IMR-90 (cell line): ENCODE results near the gene REV3L. TPM values are rescaled to one million over a fixed set of nuclear protein-coding genes. Genes with fewer than 3 reads are reported as not detected.

Experiments
- ATAC-seq: fragments of 200-7000 bp; cut with Tn5 transposase; 2 replicates; pipeline ENCODE4 v1.9.1; 2020; ENCODE audit warnings: low read depth, mild to moderate bottlenecking, moderate library complexity
- BruUV-seq: library from RNA; stranded (reverse); fragments of 400-500 nt; replicated peaks from 2 replicates; lab custom pipeline; 2021; lab: Mats Ljungman, UMichigan
- CTCF ChIA-PET: fragments of 300-600 bp; formaldehyde crosslinking; extraction: SDS; loops from one replicate; lab custom pipeline; 2021; ENCODE audit warnings: antibody characterized with exemption; lab: Yijun Ruan, JAX
- POLR2A ChIA-PET: fragments of 300-600 bp; sonication (Branson Sonifier 250); formaldehyde crosslinking; loops from one replicate; lab custom pipeline; 2022; ENCODE audit warnings: antibody characterized with exemption; ENCODE audit not compliant: unreplicated experiment; lab: Charles Lee
- DNase-seq: peaks from one replicate; pipeline ENCODE4 v3.0.0; 2013
- H2AFZ ChIP-seq: replicated peaks from 2 replicates; pipeline ENCODE3; 2013; ENCODE audit warnings: low read length, mild to moderate bottlenecking; ENCODE audit not compliant: poor library complexity
- H2AK5ac ChIP-seq: 2 replicates; pipeline ENCODE4 v1.6.1; 2013; ENCODE audit warnings: low read depth, low read length, inconsistent platforms
- H2AK9ac ChIP-seq: replicated peaks from 2 replicates; pipeline ENCODE3; 2013; ENCODE audit warnings: mild to moderate bottlenecking, low read depth, low read length, moderate library complexity; ENCODE audit not compliant: poor library complexity
- H2BK120ac ChIP-seq: 2 replicates; pipeline ENCODE4 v1.6.1; 2013; ENCODE audit warnings: low read depth, low read length, inconsistent platforms
- H2BK15ac ChIP-seq: 3 replicates; pipeline ENCODE4 v1.6.1; 2013; ENCODE audit warnings: low read depth, low read length, inconsistent platforms
- H2BK20ac ChIP-seq: 2 replicates; pipeline ENCODE4 v1.6.1; 2013; ENCODE audit warnings: low read depth, mild to moderate bottlenecking, inconsistent platforms, low read length, moderate library complexity
- H2BK5ac ChIP-seq: 2 replicates; pipeline ENCODE4 v1.6.1; 2013; ENCODE audit warnings: mild to moderate bottlenecking, low read depth, low read length, inconsistent platforms; ENCODE audit not compliant: poor library complexity, severe bottlenecking
- H3K14ac ChIP-seq: replicated peaks from 2 replicates; pipeline ENCODE4 v1.6.1; 2013; ENCODE audit warnings: low read depth, low read length, inconsistent platforms
- H3K18ac ChIP-seq: 2 replicates; pipeline ENCODE4 v1.6.1; 2013; ENCODE audit warnings: low read depth, low read length, control low read depth
- H3K23ac ChIP-seq: 2 replicates; pipeline ENCODE4 v1.6.1; 2013; ENCODE audit warnings: low read depth, low read length, inconsistent platforms
- H3K27ac ChIP-seq: 2 replicates; pipeline ENCODE4 v1.5.1; 2013; ENCODE audit warnings: mild to moderate bottlenecking, control low read depth, low read length; ENCODE audit not compliant: insufficient read depth
- H3K27me3 ChIP-seq: 2 replicates; pipeline ENCODE4 v1.6.1; 2013; ENCODE audit warnings: low read length; ENCODE audit not compliant: control insufficient read depth, insufficient read depth
- H3K36me3 ChIP-seq: 2 replicates; pipeline ENCODE4 v1.6.1; 2013; ENCODE audit warnings: low read length, mixed read lengths; ENCODE audit not compliant: control insufficient read depth, insufficient read depth
- H3K4ac ChIP-seq: 2 replicates; pipeline ENCODE4 v1.6.1; 2013; ENCODE audit warnings: low read depth, low read length, inconsistent platforms
- H3K4me1 ChIP-seq: 2 replicates; pipeline ENCODE4 v1.6.1; 2013; ENCODE audit warnings: low read length, mixed read lengths; ENCODE audit not compliant: control insufficient read depth, insufficient read depth
- H3K4me2 ChIP-seq: 2 replicates; pipeline ENCODE4 v1.6.1; 2013; ENCODE audit warnings: low read depth, mild to moderate bottlenecking, control low read depth, low read length, moderate library complexity
- H3K4me3 ChIP-seq: 2 replicates; pipeline ENCODE4 v1.5.1; 2013; ENCODE audit warnings: low read depth, mild to moderate bottlenecking, control low read depth, low read length, moderate library complexity; ENCODE audit not compliant: insufficient read depth
- H3K56ac ChIP-seq: 2 replicates; pipeline ENCODE4 v1.6.1; 2013; ENCODE audit warnings: low read length, inconsistent platforms; ENCODE audit not compliant: insufficient read depth; ENCODE audit errors: extremely low read depth
- H3K79me1 ChIP-seq, 2 experiments: 2 replicates each; pipeline ENCODE4 v1.6.1; 2013; ENCODE audit warnings: low read length in 2 of 2, inconsistent platforms in 1 of 2, low read depth in 1 of 2
- H3K9ac ChIP-seq: 2 replicates; pipeline ENCODE4 v1.6.1; 2013; ENCODE audit warnings: low read depth, low read length, control low read depth
- H3K9me1 ChIP-seq: 2 replicates; pipeline ENCODE4 v1.6.1; 2013; ENCODE audit warnings: low read length, inconsistent platforms; ENCODE audit not compliant: insufficient read depth
- H3K9me3 ChIP-seq: 2 replicates; pipeline ENCODE4 v1.6.1; 2013; ENCODE audit warnings: low read length; ENCODE audit not compliant: control insufficient read depth, insufficient read depth
- H4K20me1 ChIP-seq: 2 replicates; pipeline ENCODE4 v1.6.1; 2013; ENCODE audit warnings: low read length, inconsistent platforms; ENCODE audit not compliant: insufficient read depth
- H4K5ac ChIP-seq: 2 replicates; pipeline ENCODE4 v1.6.1; 2013; ENCODE audit warnings: mild to moderate bottlenecking, low read depth, low read length, control low read depth
- H4K8ac ChIP-seq, 2 experiments: 2 replicates each; pipeline ENCODE4 v1.6.1; 2013; ENCODE audit warnings: low read depth in 2 of 2, low read length in 2 of 2, control low read depth in 1 of 2, inconsistent platforms in 1 of 2
- H4K91ac ChIP-seq: 2 replicates; pipeline ENCODE4 v1.6.1; 2013; ENCODE audit warnings: low read depth, low read length, inconsistent platforms; ENCODE audit not compliant: insufficient read depth
- BHLHE40 ChIP-seq: fragments of 150-350 bp; IDR thresholded peaks from 2 replicates; pipeline ENCODE4 v1.6.1; 2016; ENCODE audit warnings: mild to moderate bottlenecking, low read depth, low read length
- CEBPB ChIP-seq: IDR thresholded peaks from 2 replicates; pipeline ENCODE4 v1.6.1; 2012; ENCODE audit warnings: low read depth, low read length, improper control_type of control experiment
- CHD1 ChIP-seq: IDR thresholded peaks from 2 replicates; pipeline ENCODE4 v1.6.1; 2012; ENCODE audit warnings: low read depth, low read length, improper control_type of control experiment
- FOS ChIP-seq: fragments of 150-350 bp; IDR thresholded peaks from 2 replicates; pipeline ENCODE4 v1.6.1; 2016; ENCODE audit warnings: low read depth, low read length
- MAFK ChIP-seq: IDR thresholded peaks from 2 replicates; pipeline ENCODE4 v1.6.1; 2012; ENCODE audit warnings: low read depth, low read length, improper control_type of control experiment
- MAZ ChIP-seq: IDR thresholded peaks from 2 replicates; pipeline ENCODE4 v1.6.1; 2012; ENCODE audit warnings: low read depth, mild to moderate bottlenecking, low read length, improper control_type of control experiment, moderate library complexity, borderline replicate concordance
- MXI1 ChIP-seq: IDR thresholded peaks from 2 replicates; pipeline ENCODE4 v1.6.1; 2012; ENCODE audit warnings: low read depth, mild to moderate bottlenecking, low read length, moderate library complexity, borderline replicate concordance
- NFE2L2 ChIP-seq: fragments of 150-350 bp; IDR thresholded peaks from 2 replicates; pipeline ENCODE4 v1.6.1; 2016; ENCODE audit warnings: low read depth, mild to moderate bottlenecking, low read length
- POLR2A ChIP-seq: IDR thresholded peaks from 2 replicates; pipeline ENCODE4 v1.6.1; 2012; ENCODE audit warnings: mild to moderate bottlenecking, low read depth, low read length
- RAD21 ChIP-seq: IDR thresholded peaks from 2 replicates; pipeline ENCODE4 v1.6.1; 2012; ENCODE audit warnings: low read length, improper control_type of control experiment
- RCOR1 ChIP-seq: IDR thresholded peaks from 2 replicates; pipeline ENCODE4 v1.6.1; 2012; ENCODE audit warnings: mild to moderate bottlenecking, low read length, improper control_type of control experiment; ENCODE audit not compliant: insufficient replicate concordance
- RFX5 ChIP-seq: IDR thresholded peaks from 2 replicates; pipeline ENCODE4 v1.8.0; 2012; ENCODE audit warnings: low read depth, mild to moderate bottlenecking, low read length, moderate library complexity
- SMC3 ChIP-seq: fragments of 150-350 bp; IDR thresholded peaks from 2 replicates; pipeline ENCODE4 v1.6.1; 2016; ENCODE audit warnings: low read depth, mild to moderate bottlenecking, antibody characterized with exemption, low read length, moderate library complexity
- dilution Hi-C: fragments of 300-500 bp; cut with HindIII; formaldehyde crosslinking; loops from one replicate; pipeline ENCODE4 v1.14.3; 2018; ENCODE audit warnings: low sequenced_read_pairs; ENCODE audit not compliant: unreplicated experiment
- in situ Hi-C: fragments of 300-500 bp; cut with MboI; formaldehyde crosslinking; loops from 3 replicates; pipeline ENCODE4 v1.14.3; 2019; ENCODE audit warnings: low sequenced_read_pairs, inconsistent platforms, mixed read lengths
- intact Hi-C: fragments of 100-400 bp; cut with micrococcal nuclease; formaldehyde crosslinking; loops from 2 replicates; pipeline ENCODE4 v1.10.0; 2022
- polyA plus RNA-seq, 3 experiments: library from polyadenylated mRNA; depleted of rRNA; stranded (reverse); fragments of >200 nt; gene quantifications; 2 replicates each; pipeline ENCODE4 v1.2.3, GENCODE V29; 2012; ENCODE audit warnings: low replicate concordance in 1 of 3
- total RNA-seq: library from RNA; depleted of rRNA; stranded (reverse); fragments of >200 nt; gene quantifications from 2 replicates; pipeline ENCODE4 v1.2.3, GENCODE V29; 2012
- TF ChIP-seq, protein P1 (sequence below): conservative IDR thresholded peaks from 2 replicates; pipeline ENCODE4 v1.5.1; 2012; ENCODE audit warnings: mild to moderate bottlenecking, low read depth, low read length, improper control_type of control experiment
- TF ChIP-seq, protein P2 (sequence below): fragments of 150-350 bp; IDR thresholded peaks from 2 replicates; pipeline ENCODE4 v1.6.1; 2017; ENCODE audit warnings: mild to moderate bottlenecking, antibody characterized with exemption, low read length, low read depth
- TF ChIP-seq, protein P3 (sequence below): fragments of 150-350 bp; IDR thresholded peaks from 2 replicates; pipeline ENCODE4 v1.6.1; 2016; ENCODE audit warnings: low read depth, mild to moderate bottlenecking, low read length, moderate library complexity, borderline replicate concordance

Gene REV3L
- total and polyA plus RNA-seq, 2 of the 4 experiments (the other 2 are of a cell fraction) = 7.4 to 15.4 TPM

DNA sequence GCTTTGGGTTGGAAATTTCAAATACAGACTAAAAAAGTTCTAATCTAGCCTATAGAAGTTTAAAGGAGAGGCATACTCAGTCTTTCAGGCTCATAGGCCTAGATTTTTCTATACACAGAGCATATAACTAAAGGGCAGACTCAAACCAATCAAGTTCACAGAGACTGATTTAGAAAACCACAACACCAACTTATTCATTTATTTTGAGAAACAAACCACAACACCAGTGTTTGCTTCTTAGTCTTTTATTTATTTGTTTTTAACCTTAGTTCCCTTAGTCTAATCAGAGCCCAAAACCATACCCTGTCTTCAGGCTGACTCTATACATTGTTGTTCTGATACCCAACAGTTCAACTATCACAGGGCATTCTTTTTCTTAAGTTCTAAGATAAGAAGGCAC is 103.7 kb downstream of the REV3L start:
- H3K9me1 ChIP-seq = peaks cover 7% of the 10 kb centered on the region; the same call in 1 of the 2 replicates
- H3K9ac ChIP-seq = no peak overlapping the region
- H3K18ac ChIP-seq = no peak overlapping the region
- H2BK120ac ChIP-seq = no peak overlapping the region
- no peak for ATAC-seq
- H3K9me3 ChIP-seq = no peaks in the 10 kb centered on the region
- H3K36me3 ChIP-seq = peaks cover 31% of the 10 kb centered on the region
- H2AFZ ChIP-seq = no peak overlapping the region
- H4K5ac ChIP-seq = no peak overlapping the region
- H3K4me3 ChIP-seq = no peak overlapping the region
- H3K4me2 ChIP-seq = no peak overlapping the region
- no peak overlapping the region for H4K91ac ChIP-seq
- no peak overlapping the region for H2AK5ac ChIP-seq
- ChIA-PET POLR2A (no interaction called here), CTCF (no interaction called here)
- TF ChIP-seq MAFK (no peak), RFX5 (no peak), RCOR1 (no peak), NFE2L2 (no peak), CHD1 (no peak), FOS (no peak), POLR2A (no peak), MXI1 (no peak), RAD21 (no peak), CEBPB (no peak), MAZ (no peak), BHLHE40 (no peak), SMC3 (no peak)
- TF ChIP-seq, protein P1, sequence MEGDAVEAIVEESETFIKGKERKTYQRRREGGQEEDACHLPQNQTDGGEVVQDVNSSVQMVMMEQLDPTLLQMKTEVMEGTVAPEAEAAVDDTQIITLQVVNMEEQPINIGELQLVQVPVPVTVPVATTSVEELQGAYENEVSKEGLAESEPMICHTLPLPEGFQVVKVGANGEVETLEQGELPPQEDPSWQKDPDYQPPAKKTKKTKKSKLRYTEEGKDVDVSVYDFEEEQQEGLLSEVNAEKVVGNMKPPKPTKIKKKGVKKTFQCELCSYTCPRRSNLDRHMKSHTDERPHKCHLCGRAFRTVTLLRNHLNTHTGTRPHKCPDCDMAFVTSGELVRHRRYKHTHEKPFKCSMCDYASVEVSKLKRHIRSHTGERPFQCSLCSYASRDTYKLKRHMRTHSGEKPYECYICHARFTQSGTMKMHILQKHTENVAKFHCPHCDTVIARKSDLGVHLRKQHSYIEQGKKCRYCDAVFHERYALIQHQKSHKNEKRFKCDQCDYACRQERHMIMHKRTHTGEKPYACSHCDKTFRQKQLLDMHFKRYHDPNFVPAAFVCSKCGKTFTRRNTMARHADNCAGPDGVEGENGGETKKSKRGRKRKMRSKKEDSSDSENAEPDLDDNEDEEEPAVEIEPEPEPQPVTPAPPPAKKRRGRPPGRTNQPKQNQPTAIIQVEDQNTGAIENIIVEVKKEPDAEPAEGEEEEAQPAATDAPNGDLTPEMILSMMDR = no peak
- TF ChIP-seq, protein P2, sequence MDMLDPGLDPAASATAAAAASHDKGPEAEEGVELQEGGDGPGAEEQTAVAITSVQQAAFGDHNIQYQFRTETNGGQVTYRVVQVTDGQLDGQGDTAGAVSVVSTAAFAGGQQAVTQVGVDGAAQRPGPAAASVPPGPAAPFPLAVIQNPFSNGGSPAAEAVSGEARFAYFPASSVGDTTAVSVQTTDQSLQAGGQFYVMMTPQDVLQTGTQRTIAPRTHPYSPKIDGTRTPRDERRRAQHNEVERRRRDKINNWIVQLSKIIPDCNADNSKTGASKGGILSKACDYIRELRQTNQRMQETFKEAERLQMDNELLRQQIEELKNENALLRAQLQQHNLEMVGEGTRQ = no peak
- TF ChIP-seq, protein P3, sequence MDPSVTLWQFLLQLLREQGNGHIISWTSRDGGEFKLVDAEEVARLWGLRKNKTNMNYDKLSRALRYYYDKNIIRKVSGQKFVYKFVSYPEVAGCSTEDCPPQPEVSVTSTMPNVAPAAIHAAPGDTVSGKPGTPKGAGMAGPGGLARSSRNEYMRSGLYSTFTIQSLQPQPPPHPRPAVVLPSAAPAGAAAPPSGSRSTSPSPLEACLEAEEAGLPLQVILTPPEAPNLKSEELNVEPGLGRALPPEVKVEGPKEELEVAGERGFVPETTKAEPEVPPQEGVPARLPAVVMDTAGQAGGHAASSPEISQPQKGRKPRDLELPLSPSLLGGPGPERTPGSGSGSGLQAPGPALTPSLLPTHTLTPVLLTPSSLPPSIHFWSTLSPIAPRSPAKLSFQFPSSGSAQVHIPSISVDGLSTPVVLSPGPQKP = no peak
- dilution Hi-C loops = no loop called here
- no peak overlapping the region for H4K8ac ChIP-seq
- in situ Hi-C loops = no loop called here
- H4K20me1 ChIP-seq = no peaks in the 10 kb centered on the region
- H3K4ac ChIP-seq = no peak overlapping the region
- no peak overlapping the region for H3K14ac ChIP-seq
- no peak overlapping the region for H3K56ac ChIP-seq
- DNase-seq = no peak
- H3K27ac ChIP-seq = no peak overlapping the region
- H2AK9ac ChIP-seq = no peak overlapping the region
- intact Hi-C loops = no loop called here
- no peak overlapping the region for H2BK5ac ChIP-seq
- no peak overlapping the region for H2BK20ac ChIP-seq
- H3K4me1 ChIP-seq = no peaks in the 10 kb centered on the region; the same call in 1 of the 2 replicates
- peaks cover 3 to 11% of the 10 kb centered on the region in 2 experiments; a peak in 3 of 4 replicates for H3K79me1 ChIP-seq
- no peak overlapping the region for H2BK15ac ChIP-seq
- no peak overlapping the region for H3K23ac ChIP-seq
- no peaks in the 10 kb centered on the region for H3K27me3 ChIP-seq
- BruUV-seq = no TSS peak
